ENCODE measurements around the gene TOR1B.

The TOR1B gene

GRCh38 chr9:129823935-129824601 lies 21.1 kb downstream of the TOR1B start, which contains the start of gene TOR1A:
TOR1A (minus strand) TSS chr9:129824136; CDS start chr9:129824085, 51 bp downstream.
- peak within 1 kb of the TSS; percentile 96 for H3K4me3 ChIP-seq (ENCODE audit: low read length)
- peak within 1 kb of the TSS; percentile 90 for H3K9ac ChIP-seq (ENCODE audit: low read length)
- H2AFZ ChIP-seq (ENCODE audit: low read length), result peak within 1 kb of the TSS; percentile 86
- H3K4me2 ChIP-seq (ENCODE audit: low read depth, low read length), result peak within 1 kb of the TSS; percentile 85
- no peaks in the 10 kb centered on the region for H4K20me1 ChIP-seq (ENCODE audit: insufficient read depth, low read length)
- H3K79me2 ChIP-seq (ENCODE audit: low read length), result peaks cover 18% of the 10 kb centered on the region
- 0 out of 2 replicates have a peak, but pooled peaks cover 6% of the 10 kb centered on the region for H3F3A ChIP-seq (ENCODE audit: insufficient read depth, low read length)
- peak; percentile 92 for DNase-seq
- H3K27me3 ChIP-seq (replicated peaks; ENCODE audit: insufficient read depth, low read length), result no peaks in the 10 kb centered on the region
- H3K9me2 ChIP-seq (replicated peaks; ENCODE audit: insufficient read depth, low read length), result no peaks in the 10 kb centered on the region
- no peaks in the 10 kb centered on the region for H3K9me3 ChIP-seq (replicated peaks; ENCODE audit: insufficient read depth, low read length)
- H3K4me1 ChIP-seq (ENCODE audit: low read length), result no peaks in the 10 kb centered on the region
- 0 out of 2 replicates have a peak, but pooled peaks cover 2% of the 10 kb centered on the region for H3K36me3 ChIP-seq (replicated peaks; ENCODE audit: insufficient read depth, low read length)
- H3K27ac ChIP-seq (ENCODE audit: low read length), result no peak within 1 kb of the TSS
- TF ChIP-seq EZH2 (optimal IDR thresholded peaks at IDR 0.05; ENCODE audit: low read depth, low read length) (no peak), EZH2phosphoT487 (IDR thresholded peaks at IDR 0.05; ENCODE audit: low read length) (no peak)
- TF ChIP-seq, protein P1, sequence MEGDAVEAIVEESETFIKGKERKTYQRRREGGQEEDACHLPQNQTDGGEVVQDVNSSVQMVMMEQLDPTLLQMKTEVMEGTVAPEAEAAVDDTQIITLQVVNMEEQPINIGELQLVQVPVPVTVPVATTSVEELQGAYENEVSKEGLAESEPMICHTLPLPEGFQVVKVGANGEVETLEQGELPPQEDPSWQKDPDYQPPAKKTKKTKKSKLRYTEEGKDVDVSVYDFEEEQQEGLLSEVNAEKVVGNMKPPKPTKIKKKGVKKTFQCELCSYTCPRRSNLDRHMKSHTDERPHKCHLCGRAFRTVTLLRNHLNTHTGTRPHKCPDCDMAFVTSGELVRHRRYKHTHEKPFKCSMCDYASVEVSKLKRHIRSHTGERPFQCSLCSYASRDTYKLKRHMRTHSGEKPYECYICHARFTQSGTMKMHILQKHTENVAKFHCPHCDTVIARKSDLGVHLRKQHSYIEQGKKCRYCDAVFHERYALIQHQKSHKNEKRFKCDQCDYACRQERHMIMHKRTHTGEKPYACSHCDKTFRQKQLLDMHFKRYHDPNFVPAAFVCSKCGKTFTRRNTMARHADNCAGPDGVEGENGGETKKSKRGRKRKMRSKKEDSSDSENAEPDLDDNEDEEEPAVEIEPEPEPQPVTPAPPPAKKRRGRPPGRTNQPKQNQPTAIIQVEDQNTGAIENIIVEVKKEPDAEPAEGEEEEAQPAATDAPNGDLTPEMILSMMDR (IDR thresholded peaks at IDR 0.05; ENCODE audit: low read length), result no peak

- H3K4me2 ChIP-seq (ENCODE audit: low read depth, low read length), result no peak overlapping the region
- H3F3A ChIP-seq (ENCODE audit: insufficient read depth, low read length), result 0 out of 2 replicates have a peak, but pooled peaks cover 6% of the 10 kb centered on the region
- peaks cover 6% of the 10 kb centered on the region; the same call in 1 of the 2 replicates for H3K36me3 ChIP-seq (replicated peaks; ENCODE audit: insufficient read depth, low read length)
These were observed 23.4 kb downstream of the TOR1B start for GRCh38 chr9:129826344-129826743.

DNA sequence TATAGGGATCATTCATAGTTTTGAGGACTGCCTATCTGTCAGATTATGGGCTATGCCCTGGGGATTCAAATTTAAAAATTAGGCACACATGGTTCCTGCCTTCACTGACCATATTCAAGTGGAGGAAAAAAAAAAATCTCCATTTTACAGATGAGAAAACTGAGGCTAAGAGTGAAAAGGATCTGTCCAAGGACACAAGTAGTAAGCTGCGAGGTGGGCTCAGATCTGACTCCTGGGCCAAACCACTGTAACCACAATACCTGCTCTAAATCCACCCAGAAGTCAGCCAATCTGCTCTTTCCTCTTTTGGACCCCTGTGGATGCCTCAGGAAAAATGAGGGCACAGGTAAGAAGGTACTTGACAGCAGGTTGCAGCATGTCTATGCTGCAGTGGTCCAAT lies 23.8 kb downstream of the TOR1B start:
- Histone ChIP-seq H3K9me2 (replicated peaks; ENCODE audit: insufficient read depth, low read length) (no peaks in the 10 kb centered on the region), H3K9me3 (replicated peaks; ENCODE audit: insufficient read depth, low read length) (no peaks in the 10 kb centered on the region), H4K20me1 (ENCODE audit: insufficient read depth, low read length) (no peaks in the 10 kb centered on the region), H3K36me3 (replicated peaks; ENCODE audit: insufficient read depth, low read length) (peaks cover 6% of the 10 kb centered on the region; the same call in 1 of the 2 replicates), H3K27ac (ENCODE audit: low read length) (no peak overlapping the region), H3K79me2 (ENCODE audit: low read length) (peaks cover 14% of the 10 kb centered on the region), H3K4me1 (ENCODE audit: low read length) (no peaks in the 10 kb centered on the region), H3K4me3 (ENCODE audit: low read length) (no peak overlapping the region), H3K27me3 (replicated peaks; ENCODE audit: insufficient read depth, low read length) (no peaks in the 10 kb centered on the region), H3F3A (ENCODE audit: insufficient read depth, low read length) (0 out of 2 replicates have a peak, but pooled peaks cover 6% of the 10 kb centered on the region), H3K9ac (ENCODE audit: low read length) (no peak overlapping the region), H3K4me2 (ENCODE audit: low read depth, low read length) (no peak overlapping the region), H2AFZ (ENCODE audit: low read length) (no peak overlapping the region)
- no peak for DNase-seq
- TF ChIP-seq, protein P1 (IDR thresholded peaks at IDR 0.05; ENCODE audit: low read length), result no peak
- no peak for TF ChIP-seq EZH2phosphoT487 (IDR thresholded peaks at IDR 0.05; ENCODE audit: low read length)
- TF ChIP-seq EZH2 (optimal IDR thresholded peaks at IDR 0.05; ENCODE audit: low read depth, low read length), result no peak

More at GRCh38 chr9:129826344-129826743, 23.4 kb downstream of the TOR1B start:
- Histone ChIP-seq H3K9me3 (replicated peaks; ENCODE audit: insufficient read depth, low read length) (no peaks in the 10 kb centered on the region), H3K4me3 (ENCODE audit: low read length) (no peak overlapping the region), H2AFZ (ENCODE audit: low read length) (no peak overlapping the region), H3K4me1 (ENCODE audit: low read length) (no peaks in the 10 kb centered on the region), H3K27ac (ENCODE audit: low read length) (no peak overlapping the region), H3K79me2 (ENCODE audit: low read length) (peaks cover 18% of the 10 kb centered on the region), H3K27me3 (replicated peaks; ENCODE audit: insufficient read depth, low read length) (no peaks in the 10 kb centered on the region), H4K20me1 (ENCODE audit: insufficient read depth, low read length) (no peaks in the 10 kb centered on the region), H3K9me2 (replicated peaks; ENCODE audit: insufficient read depth, low read length) (no peaks in the 10 kb centered on the region), H3K9ac (ENCODE audit: low read length) (no peak overlapping the region)
- DNase-seq, result no peak
- TF ChIP-seq EZH2phosphoT487 (IDR thresholded peaks at IDR 0.05; ENCODE audit: low read length), result no peak
- TF ChIP-seq EZH2 (optimal IDR thresholded peaks at IDR 0.05; ENCODE audit: low read depth, low read length), result no peak
- TF ChIP-seq, protein P1 (IDR thresholded peaks at IDR 0.05; ENCODE audit: low read length), result no peak

Measured in MM.1S (cell line).